ENCODE data around the gene GALNT4.

GALNT4 gene

GRCh38 chr12:89524541-89525304 lies at the start of gene GALNT4:
TSS of gene GALNT4 (minus strand) at chr12:89524796. CDS start at chr12:89524549, 247 bp downstream.
- DNase-seq: peak; percentile 93

GRCh38 chr12:89573051-89573810 lies 48.6 kb upstream of the GALNT4 start:
- DNase-seq: no peak

- no peak for DNase-seq
Observed at GRCh38 chr12:89571491-89572195, 47.0 kb upstream of the GALNT4 start.

- no peak for DNase-seq
Observed at GRCh38 chr12:89568484-89568883, 43.9 kb upstream of the GALNT4 start.

- no peak for DNase-seq
Observed at GRCh38 chr12:89567691-89568239, 43.2 kb upstream of the GALNT4 start.

GRCh38 chr12:89566615-89567014 lies 42.0 kb upstream of the GALNT4 start:
- peak; percentile 62 for DNase-seq

GRCh38 chr12:89565002-89565401 lies 40.4 kb upstream of the GALNT4 start:
- peak; percentile 32 for DNase-seq

- DNase-seq: no peak
Observed at GRCh38 chr12:89559753-89560152, 35.2 kb upstream of the GALNT4 start.

- DNase-seq: no peak
Observed at GRCh38 chr12:89556976-89557375, 32.4 kb upstream of the GALNT4 start.

- no peak for DNase-seq
Observed at GRCh38 chr12:89552376-89552775, 27.8 kb upstream of the GALNT4 start.

- peak; percentile 11 for DNase-seq
Observed at GRCh38 chr12:89551747-89552146, 27.2 kb upstream of the GALNT4 start.

GRCh38 chr12:89547101-89547500 lies 22.5 kb upstream of the GALNT4 start:
- DNase-seq: no peak

- no peak for DNase-seq
Observed at GRCh38 chr12:89546151-89546550, 21.6 kb upstream of the GALNT4 start.

- DNase-seq: no peak
Observed at GRCh38 chr12:89544681-89545184, 20.1 kb upstream of the GALNT4 start.

- peak; percentile 54 for DNase-seq
Observed at GRCh38 chr12:89544022-89544421, 19.4 kb upstream of the GALNT4 start.

- DNase-seq: peak; percentile 92
Observed at GRCh38 chr12:89542912-89543592, 18.5 kb upstream of the GALNT4 start.

GRCh38 chr12:89542236-89542635 lies 17.6 kb upstream of the GALNT4 start:
- DNase-seq: no peak

GRCh38 chr12:89540586-89540985 lies 16.0 kb upstream of the GALNT4 start:
- DNase-seq: peak; percentile 89

- DNase-seq: peak; percentile 84
Observed at GRCh38 chr12:89539426-89540223, 15.0 kb upstream of the GALNT4 start.

- no peak for DNase-seq
Observed at GRCh38 chr12:89538897-89539296, 14.3 kb upstream of the GALNT4 start.

- DNase-seq: no peak
Observed at GRCh38 chr12:89537389-89537788, 12.8 kb upstream of the GALNT4 start.

GRCh38 chr12:89529738-89530137 lies 5.1 kb upstream of the GALNT4 start:
- peak; percentile 79 for DNase-seq

Data from OCI-M1 (cell line).